Gastroesophageal sphincter (tissue), 3 donors: ENCODE data around the gene MAS1L.

Source experiments
- CTCF ChIP-seq, 4 experiments: fragments of 200-600 bp in 2 of 4; fragments of 450-650 bp in 2 of 4; sonication (generic) in 1 of 4; IDR thresholded peaks; one replicate each; pipeline ENCODE4 v1.5.1; 2017 to 2019; ENCODE audit warnings: antibody characterized with exemption in 4 of 4, mild to moderate bottlenecking in 2 of 4, moderate library complexity in 2 of 4
- EP300 ChIP-seq: sonication (generic); formaldehyde crosslinking; IDR thresholded peaks from one replicate; pipeline ENCODE4 v1.6.1; 2017; ENCODE audit warnings: antibody characterized with exemption, mild to moderate bottlenecking
- POLR2A ChIP-seq, 2 donors: fragments of 450-650 bp; IDR thresholded peaks; one replicate each; pipeline ENCODE4 v1.6.1; 2017; ENCODE audit warnings: antibody characterized with exemption in 2 of 2, mild to moderate bottlenecking in 2 of 2, moderate library complexity in 1 of 2
- POLR2AphosphoS5 ChIP-seq: sonication (generic); formaldehyde crosslinking; IDR thresholded peaks from one replicate; pipeline ENCODE4 v1.6.1; 2017; ENCODE audit warnings: antibody characterized with exemption

- no peak for TF ChIP-seq POLR2A (IDR thresholded peaks at IDR 0.05)
- TF ChIP-seq CTCF (IDR thresholded peaks at IDR 0.05), result no peak
- no peak for TF ChIP-seq POLR2AphosphoS5
- TF ChIP-seq EP300, result no peak
Measured at GRCh38 chr6:29490552-29490951, 2.8 kb upstream of the MAS1L start.
